GM18511 (cell line): ENCODE results near the gene RASGEF1C.

ENCODE experiments used
- ATAC-seq: cut with Tn5 transposase; IDR thresholded peaks from one replicate; pipeline ENCODE4 v1.9.1; 2021; ENCODE audit warnings: mild to moderate bottlenecking, moderate library complexity; ENCODE audit not compliant: unreplicated experiment

RASGEF1C gene

GRCh38 chr5:180086816-180087399 lies 122.1 kb downstream of the RASGEF1C start:
- ATAC-seq = no peak

- ATAC-seq = no peak
These were observed 123.2 kb downstream of the RASGEF1C start for GRCh38 chr5:180085837-180086236.

GRCh38 chr5:180084638-180085561 lies 124.1 kb downstream of the RASGEF1C start:
- no peak for ATAC-seq

- ATAC-seq = no peak
These were observed 125.4 kb downstream of the RASGEF1C start for GRCh38 chr5:180083529-180084060.

- no peak for ATAC-seq
These were observed 126.2 kb downstream of the RASGEF1C start for GRCh38 chr5:180082633-180083420.

- ATAC-seq = no peak
These were observed 127.5 kb downstream of the RASGEF1C start for GRCh38 chr5:180081481-180081880.

- no peak for ATAC-seq
These were observed 128.3 kb downstream of the RASGEF1C start for GRCh38 chr5:180080486-180081280.

GRCh38 chr5:180079702-180080466 lies 129.1 kb downstream of the RASGEF1C start:
- ATAC-seq = no peak

GRCh38 chr5:180078348-180078747 lies 130.7 kb downstream of the RASGEF1C start:
- ATAC-seq = no peak

- no peak for ATAC-seq
These were observed 131.3 kb downstream of the RASGEF1C start for GRCh38 chr5:180077594-180078284.

- ATAC-seq = no peak
These were observed 133.3 kb downstream of the RASGEF1C start for GRCh38 chr5:180075703-180076102.

- no peak for ATAC-seq
These were observed 134.5 kb downstream of the RASGEF1C start for GRCh38 chr5:180074462-180074861.

- ATAC-seq = no peak
These were observed 136.5 kb downstream of the RASGEF1C start for GRCh38 chr5:180072556-180072955.

- no peak for ATAC-seq
These were observed 136.8 kb downstream of the RASGEF1C start for GRCh38 chr5:180072256-180072548.

- ATAC-seq = peak; percentile 62
These were observed 137.3 kb downstream of the RASGEF1C start, which contains the start of gene RNF130 for GRCh38 chr5:180071531-180072255. TSS of gene RNF130 (minus strand) at chr5:180071759. CDS start at chr5:180071702, 57 bp downstream.

- ATAC-seq = no peak
These were observed 138.1 kb downstream of the RASGEF1C start for GRCh38 chr5:180070756-180071530.

- ATAC-seq = no peak
These were observed 139.3 kb downstream of the RASGEF1C start for GRCh38 chr5:180069589-180070247.
